WERI-Rb-1 (cell line): ENCODE measurements around the gene LMAN2.

Source experiments
- DNase-seq: peaks from one replicate; pipeline ENCODE4 v3.0.0-alpha.2; 2020
- H3K27ac ChIP-seq: fragments of 250-450 bp; sonication (Bioruptor Pico); 2 replicates; pipeline ENCODE4 v1.5.1; 2020; ENCODE audit warnings: mild to moderate bottlenecking, moderate library complexity
- H3K27me3 ChIP-seq: fragments of 250-450 bp; sonication (Bioruptor Pico); 2 replicates; pipeline ENCODE4 v1.5.1; 2021; ENCODE audit warnings: mild to moderate bottlenecking, low read depth, moderate library complexity; ENCODE audit not compliant: insufficient read depth, severe bottlenecking
- H3K36me3 ChIP-seq: fragments of 250-450 bp; sonication (Bioruptor Pico); 2 replicates; pipeline ENCODE4 v1.5.1; 2020; ENCODE audit warnings: mild to moderate bottlenecking, moderate library complexity
- H3K4me3 ChIP-seq: 2 replicates; pipeline ENCODE4 v1.5.1; 2011; ENCODE audit warnings: low read depth, mild to moderate bottlenecking, control low read depth, low read length
- H3K9me3 ChIP-seq: fragments of 250-450 bp; sonication (Bioruptor Pico); 2 replicates; pipeline ENCODE4 v1.5.1; 2021; ENCODE audit warnings: mild to moderate bottlenecking, moderate library complexity; ENCODE audit not compliant: severe bottlenecking
- TF ChIP-seq, protein P1 (sequence below): IDR thresholded peaks from 2 replicates; pipeline ENCODE4 v1.5.1; 2011; ENCODE audit warnings: low read depth, mild to moderate bottlenecking, control low read depth, inconsistent platforms, low read length

LMAN2 gene

GRCh38 chr5:177388521-177389052 lies 37.1 kb upstream of the LMAN2 start:
- TF ChIP-seq, protein P1, sequence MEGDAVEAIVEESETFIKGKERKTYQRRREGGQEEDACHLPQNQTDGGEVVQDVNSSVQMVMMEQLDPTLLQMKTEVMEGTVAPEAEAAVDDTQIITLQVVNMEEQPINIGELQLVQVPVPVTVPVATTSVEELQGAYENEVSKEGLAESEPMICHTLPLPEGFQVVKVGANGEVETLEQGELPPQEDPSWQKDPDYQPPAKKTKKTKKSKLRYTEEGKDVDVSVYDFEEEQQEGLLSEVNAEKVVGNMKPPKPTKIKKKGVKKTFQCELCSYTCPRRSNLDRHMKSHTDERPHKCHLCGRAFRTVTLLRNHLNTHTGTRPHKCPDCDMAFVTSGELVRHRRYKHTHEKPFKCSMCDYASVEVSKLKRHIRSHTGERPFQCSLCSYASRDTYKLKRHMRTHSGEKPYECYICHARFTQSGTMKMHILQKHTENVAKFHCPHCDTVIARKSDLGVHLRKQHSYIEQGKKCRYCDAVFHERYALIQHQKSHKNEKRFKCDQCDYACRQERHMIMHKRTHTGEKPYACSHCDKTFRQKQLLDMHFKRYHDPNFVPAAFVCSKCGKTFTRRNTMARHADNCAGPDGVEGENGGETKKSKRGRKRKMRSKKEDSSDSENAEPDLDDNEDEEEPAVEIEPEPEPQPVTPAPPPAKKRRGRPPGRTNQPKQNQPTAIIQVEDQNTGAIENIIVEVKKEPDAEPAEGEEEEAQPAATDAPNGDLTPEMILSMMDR, result no peak
- H3K27me3 ChIP-seq, result no peaks in the 10 kb centered on the region
- no peaks in the 10 kb centered on the region for H3K36me3 ChIP-seq
- no peak overlapping the region for H3K4me3 ChIP-seq
- H3K9me3 ChIP-seq, result no peaks in the 10 kb centered on the region
- no peak for DNase-seq
- no peak overlapping the region for H3K27ac ChIP-seq

DNA sequence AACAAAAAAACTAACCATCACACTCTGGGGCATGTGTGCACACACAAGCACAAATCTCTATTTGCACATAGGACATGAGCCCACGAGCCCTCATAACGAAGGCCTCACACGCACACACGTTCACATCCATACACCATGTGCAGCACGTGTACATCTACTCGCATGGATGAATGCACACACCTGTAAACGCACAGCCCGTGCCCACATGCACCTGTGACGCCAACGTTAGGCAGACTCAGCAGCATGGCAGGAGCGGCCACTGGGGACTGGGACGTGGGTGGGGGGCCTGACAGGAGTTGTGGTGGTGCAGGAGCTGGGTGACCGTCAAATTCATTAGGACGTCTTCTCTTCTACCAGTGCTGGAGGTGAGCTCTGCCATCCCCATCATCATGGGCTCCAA lies 35.9 kb upstream of the LMAN2 start:
- no peaks in the 10 kb centered on the region for H3K9me3 ChIP-seq
- no peak overlapping the region for H3K27ac ChIP-seq
- H3K27me3 ChIP-seq, result no peaks in the 10 kb centered on the region
- no peak overlapping the region for H3K4me3 ChIP-seq
- DNase-seq, result no peak
- no peaks in the 10 kb centered on the region for H3K36me3 ChIP-seq
- TF ChIP-seq, protein P1, result no peak

DNA sequence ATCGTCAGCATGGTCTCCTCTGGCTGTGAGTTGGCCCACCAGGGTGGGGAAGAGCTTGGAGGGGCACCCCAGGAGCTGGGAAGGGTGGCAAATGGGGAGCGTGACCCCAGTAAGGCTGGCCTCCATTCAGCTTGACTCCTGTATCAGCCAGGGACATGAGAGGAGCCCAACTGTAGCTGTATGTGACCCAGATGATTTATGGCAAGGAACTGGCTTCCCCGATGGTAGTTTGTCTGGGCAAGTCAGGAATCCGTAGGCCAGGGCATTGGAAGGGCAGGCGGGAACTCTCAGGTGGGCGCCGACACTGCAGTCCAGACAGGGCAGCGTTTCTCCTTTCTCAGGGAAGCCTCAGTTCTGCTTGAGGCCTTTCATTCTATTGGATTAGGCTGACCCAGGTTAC lies 35.1 kb upstream of the LMAN2 start:
- Histone ChIP-seq H3K4me3 (no peak overlapping the region), H3K27ac (no peak overlapping the region; the same call in 1 of the 2 replicates), H3K9me3 (no peaks in the 10 kb centered on the region), H3K36me3 (no peaks in the 10 kb centered on the region), H3K27me3 (no peaks in the 10 kb centered on the region)
- no peak for DNase-seq
- TF ChIP-seq, protein P1, result no peak

- H3K27ac ChIP-seq, result no peak overlapping the region
- H3K27me3 ChIP-seq, result no peaks in the 10 kb centered on the region
- TF ChIP-seq, protein P1, result no peak
- no peak overlapping the region for H3K4me3 ChIP-seq
- no peaks in the 10 kb centered on the region for H3K36me3 ChIP-seq
- no peaks in the 10 kb centered on the region for H3K9me3 ChIP-seq
- no peak for DNase-seq
Observed at GRCh38 chr5:177385720-177386119, 34.3 kb upstream of the LMAN2 start.

DNA sequence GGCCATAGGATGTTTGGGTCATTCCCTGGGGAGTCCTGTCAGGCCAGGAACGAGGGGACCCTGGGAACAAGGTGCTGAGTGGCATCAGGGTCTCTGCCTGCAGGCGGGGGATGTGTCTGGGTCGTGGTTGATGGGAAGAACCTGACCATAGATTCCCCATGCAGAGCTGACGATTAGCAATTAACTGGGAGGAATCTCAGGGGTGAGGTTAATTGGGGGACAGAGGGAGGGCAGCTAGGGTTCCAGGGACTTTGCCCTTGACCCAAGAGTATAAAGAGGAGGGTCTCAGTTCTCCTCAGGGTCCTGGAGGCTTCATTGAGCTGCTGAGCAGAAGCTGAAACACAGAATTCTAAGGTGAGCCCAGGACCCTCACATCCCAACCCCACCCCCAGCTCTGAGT lies 32.7 kb upstream of the LMAN2 start, which contains the start of gene SLC34A1:
Gene SLC34A1 (plus strand): TSS at position 301 of the 400 bp plus-strand sequence. CDS start 1,308 bp downstream, outside the sequence.
- Histone ChIP-seq H3K4me3 (no peak within 1 kb of the TSS), H3K36me3 (no peaks in the 10 kb centered on the region), H3K27ac (no peak within 1 kb of the TSS), H3K27me3 (no peaks in the 10 kb centered on the region), H3K9me3 (no peaks in the 10 kb centered on the region)
- TF ChIP-seq, protein P1, result no peak
- no peak for DNase-seq

DNA sequence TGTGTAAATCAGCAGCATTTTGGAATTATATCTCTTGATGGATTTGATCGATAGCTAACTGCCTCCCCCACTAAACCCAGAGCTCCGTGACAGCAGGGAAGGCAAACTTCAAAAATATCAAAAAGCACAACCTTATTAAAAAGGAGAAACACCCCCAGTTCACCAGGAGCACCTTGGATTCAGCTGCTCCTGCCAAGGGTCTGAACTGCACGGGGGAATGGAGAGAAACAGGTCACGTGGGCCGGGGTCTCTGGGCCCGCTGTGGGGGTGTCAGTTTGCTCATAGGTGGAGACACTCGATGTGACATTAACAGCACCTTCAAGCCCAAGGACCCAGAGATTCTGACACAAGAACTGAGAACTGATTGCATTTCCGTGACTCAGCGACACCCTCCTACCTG lies 31.7 kb upstream of the LMAN2 start:
- TF ChIP-seq, protein P1, result no peak
- no peak for DNase-seq

More for the DNA sequence above, 31.7 kb upstream of the LMAN2 start:
- no peaks in the 10 kb centered on the region for H3K9me3 ChIP-seq
- H3K36me3 ChIP-seq, result no peaks in the 10 kb centered on the region
- H3K27ac ChIP-seq, result no peak overlapping the region
- no peaks in the 10 kb centered on the region for H3K27me3 ChIP-seq
- H3K4me3 ChIP-seq, result no peak overlapping the region
